Breast epithelium (tissue), 4 donors: ENCODE results near the gene RBM38. TPM values are rescaled to one million over a fixed set of nuclear protein-coding genes. Genes with fewer than 3 reads are reported as not detected.
A peak's percentile ranks its signal among the peaks of the same experiment; 100 is the strongest.

Experiments
- DNase-seq, 2 donors: peaks; one replicate each; pipeline ENCODE4 v3.0.0-alpha.2; 2019; ENCODE audit warnings: low spot score in 2 of 2
- H3K27ac ChIP-seq, 2 donors: fragments of 200-600 bp; sonication (generic) in 1 of 2; one replicate each; pipeline ENCODE4 v1.5.1; 2016 to 2019; ENCODE audit warnings: mild to moderate bottlenecking in 1 of 2
- H3K27me3 ChIP-seq, 2 donors: fragments of 200-600 bp; sonication (generic) in 1 of 2; one replicate each; pipeline versions ENCODE4 v1.5.1 to v1.6.0; 2017 to 2019; ENCODE audit warnings: control low read depth in 1 of 2, mild to moderate bottlenecking in 1 of 2
- H3K36me3 ChIP-seq: fragments of 200-600 bp; one replicate; pipeline ENCODE4 v1.5.1; 2019
- H3K4me1 ChIP-seq, 2 donors: fragments of 200-600 bp; sonication (generic); one replicate each; pipeline ENCODE4 v1.5.1; 2016 to 2019; ENCODE audit warnings: control low read depth in 1 of 2
- H3K4me3 ChIP-seq, 3 donors: fragments of 200-600 bp; sonication (generic); 1 replicate in 2 of 3; 2 replicates in 1 of 3; pipeline ENCODE4 v1.5.1; 2016 to 2019; ENCODE audit warnings: mild to moderate bottlenecking in 3 of 3, moderate library complexity in 2 of 3
- H3K9me3 ChIP-seq, 2 donors: fragments of 200-600 bp; sonication (generic) in 1 of 2; one replicate each; pipeline ENCODE4 v1.5.1; 2016 to 2019; ENCODE audit warnings: control low read depth in 1 of 2
- POLR2A ChIP-seq: fragments of 450-650 bp; IDR thresholded peaks from one replicate; pipeline ENCODE4 v1.6.1; 2016; ENCODE audit warnings: antibody characterized with exemption, mild to moderate bottlenecking, moderate library complexity
- POLR2AphosphoS5 ChIP-seq, 3 donors: sonication (generic); formaldehyde crosslinking; IDR thresholded peaks; one replicate each; pipeline ENCODE4 v1.6.1; 2017; ENCODE audit warnings: antibody characterized with exemption in 3 of 3
- intact Hi-C: fragments of 100-400 bp; cut with DNase I; formaldehyde crosslinking; loops from one replicate; pipeline ENCODE4 v1.15.1; 2023; ENCODE audit warnings: low total_unique reads
- total RNA-seq, 3 donors: library from RNA; depleted of rRNA; stranded (reverse); fragments of >200 nt; gene quantifications; one replicate each; pipeline ENCODE4 v1.1.0, GENCODE V29; 2016
- TF ChIP-seq, protein P1 (sequence below), 3 donors: fragments of 450-650 bp; IDR thresholded peaks; one replicate each; pipeline ENCODE4 v1.5.1; 2016 to 2017; ENCODE audit warnings: antibody characterized with exemption in 3 of 3, mild to moderate bottlenecking in 3 of 3, moderate library complexity in 3 of 3

The RBM38 gene
- total RNA-seq, 3 donors from 2014 or later: 5.1 to 13.5 (median 10.5) TPM

DNA sequence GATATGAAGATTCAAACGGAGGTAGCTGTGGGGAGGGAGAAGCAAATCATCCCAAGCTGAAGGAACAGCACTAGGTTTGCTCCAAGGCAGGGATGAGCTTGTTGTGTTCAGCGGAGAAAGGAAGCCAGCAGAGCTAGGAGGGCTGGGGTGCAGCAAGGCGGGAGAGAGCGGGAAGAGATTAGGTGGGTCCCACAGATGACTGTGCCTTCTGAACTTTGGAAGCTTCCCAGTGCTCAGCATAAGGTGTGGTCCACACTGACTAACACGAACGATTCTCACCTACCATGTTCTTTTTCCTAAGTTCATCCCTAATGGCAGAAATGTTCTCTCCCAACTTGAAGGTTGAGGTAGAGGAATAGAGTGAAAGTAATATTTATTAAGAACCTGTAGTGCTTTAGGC, 38.9 kb upstream of the RBM38 start:
- H3K27ac ChIP-seq: no peak overlapping the region
- H3K4me3 ChIP-seq: peak overlapping the region in 2 of 3 donors; percentile 73 to 75
- no peaks in the 10 kb centered on the region for H3K27me3 ChIP-seq
- H3K36me3 ChIP-seq: peaks cover 8% of the 10 kb centered on the region
- no peak for DNase-seq
- intact Hi-C loops: no loop called here
- TF ChIP-seq POLR2AphosphoS5 (IDR thresholded peaks at IDR 0.05) (no peak), POLR2A (no peak)
- TF ChIP-seq, protein P1, sequence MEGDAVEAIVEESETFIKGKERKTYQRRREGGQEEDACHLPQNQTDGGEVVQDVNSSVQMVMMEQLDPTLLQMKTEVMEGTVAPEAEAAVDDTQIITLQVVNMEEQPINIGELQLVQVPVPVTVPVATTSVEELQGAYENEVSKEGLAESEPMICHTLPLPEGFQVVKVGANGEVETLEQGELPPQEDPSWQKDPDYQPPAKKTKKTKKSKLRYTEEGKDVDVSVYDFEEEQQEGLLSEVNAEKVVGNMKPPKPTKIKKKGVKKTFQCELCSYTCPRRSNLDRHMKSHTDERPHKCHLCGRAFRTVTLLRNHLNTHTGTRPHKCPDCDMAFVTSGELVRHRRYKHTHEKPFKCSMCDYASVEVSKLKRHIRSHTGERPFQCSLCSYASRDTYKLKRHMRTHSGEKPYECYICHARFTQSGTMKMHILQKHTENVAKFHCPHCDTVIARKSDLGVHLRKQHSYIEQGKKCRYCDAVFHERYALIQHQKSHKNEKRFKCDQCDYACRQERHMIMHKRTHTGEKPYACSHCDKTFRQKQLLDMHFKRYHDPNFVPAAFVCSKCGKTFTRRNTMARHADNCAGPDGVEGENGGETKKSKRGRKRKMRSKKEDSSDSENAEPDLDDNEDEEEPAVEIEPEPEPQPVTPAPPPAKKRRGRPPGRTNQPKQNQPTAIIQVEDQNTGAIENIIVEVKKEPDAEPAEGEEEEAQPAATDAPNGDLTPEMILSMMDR (IDR thresholded peaks at IDR 0.05): no peak
- no peaks in the 10 kb centered on the region for H3K9me3 ChIP-seq
- H3K4me1 ChIP-seq: peaks cover 0 to 5% of the 10 kb centered on the region in 2 donors

GRCh38 chr20:57353351-57353750, 37.8 kb upstream of the RBM38 start:
- intact Hi-C loops: no loop called here
- H3K36me3 ChIP-seq: peaks cover 8% of the 10 kb centered on the region
- no peaks in the 10 kb centered on the region for H3K27me3 ChIP-seq
- H3K4me1 ChIP-seq: peaks cover 0 to 5% of the 10 kb centered on the region in 2 donors
- TF ChIP-seq POLR2AphosphoS5 (IDR thresholded peaks at IDR 0.05) (no peak), POLR2A (no peak)
- TF ChIP-seq, protein P1 (IDR thresholded peaks at IDR 0.05): no peak
- H3K4me3 ChIP-seq: no peak overlapping the region
- H3K27ac ChIP-seq: no peak overlapping the region
- no peak for DNase-seq
- H3K9me3 ChIP-seq: no peaks in the 10 kb centered on the region

- no peak overlapping the region for H3K27ac ChIP-seq
- no peaks in the 10 kb centered on the region for H3K4me1 ChIP-seq
- H3K9me3 ChIP-seq: no peaks in the 10 kb centered on the region
- no peak overlapping the region for H3K4me3 ChIP-seq
- no peak for TF ChIP-seq POLR2AphosphoS5 (IDR thresholded peaks at IDR 0.05)
- TF ChIP-seq, protein P1 (IDR thresholded peaks at IDR 0.05): no peak
- TF ChIP-seq POLR2A: no peak
- no peaks in the 10 kb centered on the region for H3K27me3 ChIP-seq
- intact Hi-C loops: loop anchor here (5.0 kb wide), 1 partner anchor 1056 kb away; no protein-coding TSS in a partner anchor
- H3K36me3 ChIP-seq: peaks cover 9% of the 10 kb centered on the region
- no peak for DNase-seq
Observed at GRCh38 chr20:57361517-57361916, 29.7 kb upstream of the RBM38 start.

GRCh38 chr20:57364451-57364850, 26.7 kb upstream of the RBM38 start:
- no peak for DNase-seq
- Histone ChIP-seq H3K27ac (no peak overlapping the region), H3K4me1 (no peaks in the 10 kb centered on the region), H3K9me3 (no peaks in the 10 kb centered on the region), H3K27me3 (no peaks in the 10 kb centered on the region), H3K36me3 (peaks cover 18% of the 10 kb centered on the region), H3K4me3 (no peak overlapping the region)
- TF ChIP-seq POLR2AphosphoS5 (IDR thresholded peaks at IDR 0.05) (no peak), POLR2A (no peak)
- TF ChIP-seq, protein P1 (IDR thresholded peaks at IDR 0.05): no peak
- intact Hi-C loops: loop anchor here (5.0 kb wide), 1 partner anchor 1053 kb away; no protein-coding TSS in a partner anchor

DNA sequence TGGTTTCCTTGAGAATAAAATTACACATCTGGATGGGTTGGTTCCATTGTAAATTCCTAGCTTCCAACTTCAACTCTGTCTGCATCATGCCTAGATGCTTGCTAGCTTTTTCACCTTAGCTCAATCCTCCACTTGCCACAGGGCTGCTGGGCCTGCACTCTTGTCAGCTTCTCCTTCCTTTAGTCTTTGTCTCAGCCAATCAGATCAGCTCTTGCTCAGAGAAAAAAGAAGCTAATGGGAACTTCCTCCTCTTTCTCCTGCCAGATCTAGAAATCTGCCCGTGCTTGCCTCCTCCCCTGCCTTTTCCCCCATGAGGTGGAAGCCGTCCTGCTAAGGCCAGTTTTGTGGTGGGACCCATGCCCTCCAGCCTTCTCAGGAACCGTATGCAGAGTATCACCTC, 21.6 kb upstream of the RBM38 start:
- Histone ChIP-seq H3K9me3 (no peaks in the 10 kb centered on the region), H3K4me3 (no peak overlapping the region), H3K27me3 (no peaks in the 10 kb centered on the region), H3K36me3 (peaks cover 33% of the 10 kb centered on the region), H3K4me1 (no peaks in the 10 kb centered on the region), H3K27ac (no peak overlapping the region)
- intact Hi-C loops: no loop called here
- no peak for TF ChIP-seq POLR2AphosphoS5 (IDR thresholded peaks at IDR 0.05)
- no peak for DNase-seq

DNA sequence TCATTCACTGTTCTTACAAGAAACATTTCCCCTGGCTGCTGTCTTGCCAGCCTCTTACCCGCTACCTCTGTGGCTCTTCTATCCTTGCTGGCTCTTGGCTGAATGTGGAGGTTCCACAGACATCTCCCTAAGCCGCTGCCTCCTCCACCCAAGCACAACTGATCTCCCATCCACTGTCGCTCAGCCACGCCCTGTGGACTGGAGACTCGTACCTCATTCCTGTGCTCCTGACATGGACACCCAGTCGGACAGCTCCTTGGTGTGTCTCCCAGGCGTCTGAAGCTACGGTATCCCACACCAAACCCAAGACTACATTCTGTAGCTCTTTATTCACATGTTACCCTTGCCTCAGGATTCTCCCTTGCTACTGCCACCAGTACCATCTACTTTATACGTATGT, 20.9 kb upstream of the RBM38 start:
- TF ChIP-seq, protein P1 (IDR thresholded peaks at IDR 0.05): no peak
- TF ChIP-seq POLR2AphosphoS5 (IDR thresholded peaks at IDR 0.05) (no peak), POLR2A (no peak)
- intact Hi-C loops: no loop called here
- Histone ChIP-seq H3K27me3 (no peaks in the 10 kb centered on the region), H3K4me1 (no peaks in the 10 kb centered on the region), H3K36me3 (peaks cover 32% of the 10 kb centered on the region), H3K27ac (no peak overlapping the region), H3K4me3 (no peak overlapping the region), H3K9me3 (no peaks in the 10 kb centered on the region)
- DNase-seq: no peak
